DMS53 treated with DMSO at 0.1 percent for 48 hours (cell line): ENCODE measurements around the gene PRKG1.

ENCODE experiments used
- DNase-seq: peaks from one replicate; lab custom pipeline; 2025; ENCODE audit not compliant: unreplicated experiment; lab: John Stamatoyannopoulos, UW

The PRKG1 gene

GRCh38 chr10:51217505-51217904 is 143.2 kb downstream of the PRKG1 start:
- no peak for DNase-seq

- no peak for DNase-seq
Measured at GRCh38 chr10:51224671-51225161, 150.4 kb downstream of the PRKG1 start.

GRCh38 chr10:51227897-51228713 is 153.8 kb downstream of the PRKG1 start:
- no peak for DNase-seq

GRCh38 chr10:51228714-51229100 is 154.4 kb downstream of the PRKG1 start:
- no peak for DNase-seq

GRCh38 chr10:51230887-51231585 is 156.7 kb downstream of the PRKG1 start:
- DNase-seq = no peak

- DNase-seq = no peak
Measured at GRCh38 chr10:51231754-51232153, 157.5 kb downstream of the PRKG1 start.

- no peak for DNase-seq
Measured at GRCh38 chr10:51233337-51234100, 159.2 kb downstream of the PRKG1 start.

- DNase-seq = no peak
Measured at GRCh38 chr10:51235865-51236264, 161.6 kb downstream of the PRKG1 start.

- DNase-seq = no peak
Measured at GRCh38 chr10:51239006-51239405, 164.7 kb downstream of the PRKG1 start.

- DNase-seq = no peak
Measured at GRCh38 chr10:51241461-51241860, 167.2 kb downstream of the PRKG1 start.

- no peak for DNase-seq
Measured at GRCh38 chr10:51242393-51242792, 168.1 kb downstream of the PRKG1 start.

- DNase-seq = no peak
Measured at GRCh38 chr10:51244309-51244708, 170.0 kb downstream of the PRKG1 start.

GRCh38 chr10:51244748-51245490 is 170.6 kb downstream of the PRKG1 start:
- DNase-seq = no peak

GRCh38 chr10:51246156-51246555 is 171.9 kb downstream of the PRKG1 start:
- DNase-seq = no peak

- no peak for DNase-seq
Measured at GRCh38 chr10:51250278-51250920, 176.1 kb downstream of the PRKG1 start.

GRCh38 chr10:51251110-51251509 is 176.8 kb downstream of the PRKG1 start:
- DNase-seq = no peak

GRCh38 chr10:51255381-51255780 is 181.1 kb downstream of the PRKG1 start:
- no peak for DNase-seq

- DNase-seq = no peak
Measured at GRCh38 chr10:51257511-51258248, 183.4 kb downstream of the PRKG1 start.

GRCh38 chr10:51260376-51260775 is 186.1 kb downstream of the PRKG1 start:
- no peak for DNase-seq

- no peak for DNase-seq
Measured at GRCh38 chr10:51266496-51266895, 192.2 kb downstream of the PRKG1 start.
